ENCODE data around the gene PDGFB.

DNA sequence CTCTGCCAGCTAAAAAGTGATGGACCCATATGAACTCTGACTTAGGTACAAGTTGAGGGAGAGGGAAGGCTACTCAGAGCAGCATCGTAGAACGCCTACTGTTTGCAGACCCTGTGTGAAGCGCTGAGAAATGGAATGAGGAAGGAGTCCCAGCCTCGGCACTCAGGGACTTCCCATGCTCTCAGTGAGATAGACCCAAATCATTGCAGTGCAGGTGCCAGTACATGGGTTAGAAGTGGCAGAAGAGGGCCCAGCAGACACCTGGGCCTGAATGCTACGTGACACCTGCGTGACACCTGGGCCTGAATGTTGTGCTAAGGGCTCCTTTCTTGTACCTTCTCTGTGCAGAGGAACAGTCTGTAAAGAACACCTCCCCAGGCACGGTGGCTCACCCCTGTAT is 2.6 kb upstream of the PDGFB start:
- TF ChIP-seq, protein P1, sequence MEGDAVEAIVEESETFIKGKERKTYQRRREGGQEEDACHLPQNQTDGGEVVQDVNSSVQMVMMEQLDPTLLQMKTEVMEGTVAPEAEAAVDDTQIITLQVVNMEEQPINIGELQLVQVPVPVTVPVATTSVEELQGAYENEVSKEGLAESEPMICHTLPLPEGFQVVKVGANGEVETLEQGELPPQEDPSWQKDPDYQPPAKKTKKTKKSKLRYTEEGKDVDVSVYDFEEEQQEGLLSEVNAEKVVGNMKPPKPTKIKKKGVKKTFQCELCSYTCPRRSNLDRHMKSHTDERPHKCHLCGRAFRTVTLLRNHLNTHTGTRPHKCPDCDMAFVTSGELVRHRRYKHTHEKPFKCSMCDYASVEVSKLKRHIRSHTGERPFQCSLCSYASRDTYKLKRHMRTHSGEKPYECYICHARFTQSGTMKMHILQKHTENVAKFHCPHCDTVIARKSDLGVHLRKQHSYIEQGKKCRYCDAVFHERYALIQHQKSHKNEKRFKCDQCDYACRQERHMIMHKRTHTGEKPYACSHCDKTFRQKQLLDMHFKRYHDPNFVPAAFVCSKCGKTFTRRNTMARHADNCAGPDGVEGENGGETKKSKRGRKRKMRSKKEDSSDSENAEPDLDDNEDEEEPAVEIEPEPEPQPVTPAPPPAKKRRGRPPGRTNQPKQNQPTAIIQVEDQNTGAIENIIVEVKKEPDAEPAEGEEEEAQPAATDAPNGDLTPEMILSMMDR (IDR thresholded peaks at IDR 0.05; ENCODE audit: insufficient read depth, low read depth, low read length), result no peak
- TF ChIP-seq EZH2 (IDR thresholded peaks at IDR 0.05; ENCODE audit: insufficient read depth, low read length), result no peak
